ENCODE data around the gene DDA1. TPM values are rescaled to one million over a fixed set of nuclear protein-coding genes. Genes with fewer than 3 reads are reported as not detected.

Gene DDA1
- total and polyA plus RNA-seq, 9 of the 15 experiments (the other 6 are each of a cell fraction or from before 2014, with no cell fraction given): 1.4 to 83.8 (median 33.8) TPM

DNA sequence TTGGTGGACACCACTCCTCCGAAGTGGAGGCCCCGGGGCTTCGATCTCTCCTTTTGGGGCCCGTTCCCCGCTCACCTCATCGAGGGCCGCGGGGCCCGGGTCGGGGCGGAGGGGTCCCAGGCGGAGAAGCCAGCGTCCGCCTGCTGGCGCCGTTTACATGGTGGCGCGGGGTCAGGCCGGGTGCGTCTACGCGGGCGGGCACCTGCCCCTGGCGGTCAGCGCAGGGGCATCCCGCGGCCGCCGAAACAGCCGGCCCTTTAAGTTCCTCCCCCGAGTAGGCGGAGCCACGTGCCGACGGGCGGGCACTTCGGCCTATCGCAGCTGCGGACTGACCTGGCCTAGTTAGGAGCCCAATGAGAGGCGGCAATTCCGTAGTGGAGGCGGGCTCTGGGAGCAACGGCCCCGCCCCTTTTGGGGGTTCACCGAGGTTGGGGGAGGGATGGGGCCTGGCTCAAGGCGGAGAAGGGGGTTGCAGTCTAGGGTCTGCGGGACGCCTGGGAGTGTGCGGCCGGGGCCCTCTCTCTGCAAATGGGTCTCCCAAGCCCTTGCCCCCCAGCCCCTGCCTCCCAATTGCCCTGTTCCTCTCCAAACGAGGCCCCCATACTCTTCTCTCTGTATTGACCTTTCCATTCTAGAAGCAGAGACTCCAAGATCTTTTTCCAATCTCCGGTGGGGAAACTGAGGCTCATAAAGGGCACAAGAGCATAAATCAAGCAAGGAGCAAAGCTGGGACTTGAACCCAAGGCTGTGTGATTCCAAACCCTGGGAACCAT is 6.0 kb upstream of the DDA1 start, which contains the start of gene ABHD8 (continued):
- TF ChIP-seq TBP (optimal IDR thresholded peaks at IDR 0.05; ENCODE audit: low read depth, low read length) (peak; percentile 37), MAFG (tag; conservative IDR thresholded peaks at IDR 0.05) (no peak), ZNF408 (CRISPR knock-in tag; IDR thresholded peaks at IDR 0.05; ENCODE audit: low read depth) (no peak), CREBBP (IDR thresholded peaks at IDR 0.05; ENCODE audit: low read depth, low read length) (no peak), ZNF785 (CRISPR knock-in tag; IDR thresholded peaks at IDR 0.05) (no peak), GABPB2 (CRISPR knock-in tag; conservative IDR thresholded peaks at IDR 0.05) (no peak), ZNF23 (CRISPR knock-in tag; IDR thresholded peaks at IDR 0.05) (no peak), CBFA2T3 (IDR thresholded peaks at IDR 0.05) (no peak), ZNF76 (CRISPR knock-in tag; IDR thresholded peaks at IDR 0.05; ENCODE audit: borderline replicate concordance) (no peak), ASH1L (IDR thresholded peaks at IDR 0.05; ENCODE audit: borderline replicate concordance, low read depth, partially characterized antibody) (peak; percentile 83)
- TF ChIP-seq, protein P1, sequence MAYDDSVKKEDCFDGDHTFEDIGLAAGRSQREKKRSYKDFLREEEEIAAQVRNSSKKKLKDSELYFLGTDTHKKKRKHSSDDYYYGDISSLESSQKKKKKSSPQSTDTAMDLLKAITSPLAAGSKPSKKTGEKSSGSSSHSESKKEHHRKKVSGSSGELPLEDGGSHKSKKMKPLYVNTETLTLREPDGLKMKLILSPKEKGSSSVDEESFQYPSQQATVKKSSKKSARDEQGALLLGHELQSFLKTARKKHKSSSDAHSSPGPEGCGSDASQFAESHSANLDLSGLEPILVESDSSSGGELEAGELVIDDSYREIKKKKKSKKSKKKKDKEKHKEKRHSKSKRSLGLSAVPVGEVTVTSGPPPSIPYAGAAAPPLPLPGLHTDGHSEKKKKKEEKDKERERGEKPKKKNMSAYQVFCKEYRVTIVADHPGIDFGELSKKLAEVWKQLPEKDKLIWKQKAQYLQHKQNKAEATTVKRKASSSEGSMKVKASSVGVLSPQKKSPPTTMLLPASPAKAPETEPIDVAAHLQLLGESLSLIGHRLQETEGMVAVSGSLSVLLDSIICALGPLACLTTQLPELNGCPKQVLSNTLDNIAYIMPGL (CRISPR knock-in tag; IDR thresholded peaks at IDR 0.05): peak; percentile 71; the same call in 1 of the 2 replicates
- TF ChIP-seq, protein P2, sequence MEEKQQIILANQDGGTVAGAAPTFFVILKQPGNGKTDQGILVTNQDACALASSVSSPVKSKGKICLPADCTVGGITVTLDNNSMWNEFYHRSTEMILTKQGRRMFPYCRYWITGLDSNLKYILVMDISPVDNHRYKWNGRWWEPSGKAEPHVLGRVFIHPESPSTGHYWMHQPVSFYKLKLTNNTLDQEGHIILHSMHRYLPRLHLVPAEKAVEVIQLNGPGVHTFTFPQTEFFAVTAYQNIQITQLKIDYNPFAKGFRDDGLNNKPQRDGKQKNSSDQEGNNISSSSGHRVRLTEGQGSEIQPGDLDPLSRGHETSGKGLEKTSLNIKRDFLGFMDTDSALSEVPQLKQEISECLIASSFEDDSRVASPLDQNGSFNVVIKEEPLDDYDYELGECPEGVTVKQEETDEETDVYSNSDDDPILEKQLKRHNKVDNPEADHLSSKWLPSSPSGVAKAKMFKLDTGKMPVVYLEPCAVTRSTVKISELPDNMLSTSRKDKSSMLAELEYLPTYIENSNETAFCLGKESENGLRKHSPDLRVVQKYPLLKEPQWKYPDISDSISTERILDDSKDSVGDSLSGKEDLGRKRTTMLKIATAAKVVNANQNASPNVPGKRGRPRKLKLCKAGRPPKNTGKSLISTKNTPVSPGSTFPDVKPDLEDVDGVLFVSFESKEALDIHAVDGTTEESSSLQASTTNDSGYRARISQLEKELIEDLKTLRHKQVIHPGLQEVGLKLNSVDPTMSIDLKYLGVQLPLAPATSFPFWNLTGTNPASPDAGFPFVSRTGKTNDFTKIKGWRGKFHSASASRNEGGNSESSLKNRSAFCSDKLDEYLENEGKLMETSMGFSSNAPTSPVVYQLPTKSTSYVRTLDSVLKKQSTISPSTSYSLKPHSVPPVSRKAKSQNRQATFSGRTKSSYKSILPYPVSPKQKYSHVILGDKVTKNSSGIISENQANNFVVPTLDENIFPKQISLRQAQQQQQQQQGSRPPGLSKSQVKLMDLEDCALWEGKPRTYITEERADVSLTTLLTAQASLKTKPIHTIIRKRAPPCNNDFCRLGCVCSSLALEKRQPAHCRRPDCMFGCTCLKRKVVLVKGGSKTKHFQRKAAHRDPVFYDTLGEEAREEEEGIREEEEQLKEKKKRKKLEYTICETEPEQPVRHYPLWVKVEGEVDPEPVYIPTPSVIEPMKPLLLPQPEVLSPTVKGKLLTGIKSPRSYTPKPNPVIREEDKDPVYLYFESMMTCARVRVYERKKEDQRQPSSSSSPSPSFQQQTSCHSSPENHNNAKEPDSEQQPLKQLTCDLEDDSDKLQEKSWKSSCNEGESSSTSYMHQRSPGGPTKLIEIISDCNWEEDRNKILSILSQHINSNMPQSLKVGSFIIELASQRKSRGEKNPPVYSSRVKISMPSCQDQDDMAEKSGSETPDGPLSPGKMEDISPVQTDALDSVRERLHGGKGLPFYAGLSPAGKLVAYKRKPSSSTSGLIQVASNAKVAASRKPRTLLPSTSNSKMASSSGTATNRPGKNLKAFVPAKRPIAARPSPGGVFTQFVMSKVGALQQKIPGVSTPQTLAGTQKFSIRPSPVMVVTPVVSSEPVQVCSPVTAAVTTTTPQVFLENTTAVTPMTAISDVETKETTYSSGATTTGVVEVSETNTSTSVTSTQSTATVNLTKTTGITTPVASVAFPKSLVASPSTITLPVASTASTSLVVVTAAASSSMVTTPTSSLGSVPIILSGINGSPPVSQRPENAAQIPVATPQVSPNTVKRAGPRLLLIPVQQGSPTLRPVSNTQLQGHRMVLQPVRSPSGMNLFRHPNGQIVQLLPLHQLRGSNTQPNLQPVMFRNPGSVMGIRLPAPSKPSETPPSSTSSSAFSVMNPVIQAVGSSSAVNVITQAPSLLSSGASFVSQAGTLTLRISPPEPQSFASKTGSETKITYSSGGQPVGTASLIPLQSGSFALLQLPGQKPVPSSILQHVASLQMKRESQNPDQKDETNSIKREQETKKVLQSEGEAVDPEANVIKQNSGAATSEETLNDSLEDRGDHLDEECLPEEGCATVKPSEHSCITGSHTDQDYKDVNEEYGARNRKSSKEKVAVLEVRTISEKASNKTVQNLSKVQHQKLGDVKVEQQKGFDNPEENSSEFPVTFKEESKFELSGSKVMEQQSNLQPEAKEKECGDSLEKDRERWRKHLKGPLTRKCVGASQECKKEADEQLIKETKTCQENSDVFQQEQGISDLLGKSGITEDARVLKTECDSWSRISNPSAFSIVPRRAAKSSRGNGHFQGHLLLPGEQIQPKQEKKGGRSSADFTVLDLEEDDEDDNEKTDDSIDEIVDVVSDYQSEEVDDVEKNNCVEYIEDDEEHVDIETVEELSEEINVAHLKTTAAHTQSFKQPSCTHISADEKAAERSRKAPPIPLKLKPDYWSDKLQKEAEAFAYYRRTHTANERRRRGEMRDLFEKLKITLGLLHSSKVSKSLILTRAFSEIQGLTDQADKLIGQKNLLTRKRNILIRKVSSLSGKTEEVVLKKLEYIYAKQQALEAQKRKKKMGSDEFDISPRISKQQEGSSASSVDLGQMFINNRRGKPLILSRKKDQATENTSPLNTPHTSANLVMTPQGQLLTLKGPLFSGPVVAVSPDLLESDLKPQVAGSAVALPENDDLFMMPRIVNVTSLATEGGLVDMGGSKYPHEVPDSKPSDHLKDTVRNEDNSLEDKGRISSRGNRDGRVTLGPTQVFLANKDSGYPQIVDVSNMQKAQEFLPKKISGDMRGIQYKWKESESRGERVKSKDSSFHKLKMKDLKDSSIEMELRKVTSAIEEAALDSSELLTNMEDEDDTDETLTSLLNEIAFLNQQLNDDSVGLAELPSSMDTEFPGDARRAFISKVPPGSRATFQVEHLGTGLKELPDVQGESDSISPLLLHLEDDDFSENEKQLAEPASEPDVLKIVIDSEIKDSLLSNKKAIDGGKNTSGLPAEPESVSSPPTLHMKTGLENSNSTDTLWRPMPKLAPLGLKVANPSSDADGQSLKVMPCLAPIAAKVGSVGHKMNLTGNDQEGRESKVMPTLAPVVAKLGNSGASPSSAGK (IDR thresholded peaks at IDR 0.05): peak; percentile 40; the same call in 1 of the 2 replicates
- TF ChIP-seq, protein P3, sequence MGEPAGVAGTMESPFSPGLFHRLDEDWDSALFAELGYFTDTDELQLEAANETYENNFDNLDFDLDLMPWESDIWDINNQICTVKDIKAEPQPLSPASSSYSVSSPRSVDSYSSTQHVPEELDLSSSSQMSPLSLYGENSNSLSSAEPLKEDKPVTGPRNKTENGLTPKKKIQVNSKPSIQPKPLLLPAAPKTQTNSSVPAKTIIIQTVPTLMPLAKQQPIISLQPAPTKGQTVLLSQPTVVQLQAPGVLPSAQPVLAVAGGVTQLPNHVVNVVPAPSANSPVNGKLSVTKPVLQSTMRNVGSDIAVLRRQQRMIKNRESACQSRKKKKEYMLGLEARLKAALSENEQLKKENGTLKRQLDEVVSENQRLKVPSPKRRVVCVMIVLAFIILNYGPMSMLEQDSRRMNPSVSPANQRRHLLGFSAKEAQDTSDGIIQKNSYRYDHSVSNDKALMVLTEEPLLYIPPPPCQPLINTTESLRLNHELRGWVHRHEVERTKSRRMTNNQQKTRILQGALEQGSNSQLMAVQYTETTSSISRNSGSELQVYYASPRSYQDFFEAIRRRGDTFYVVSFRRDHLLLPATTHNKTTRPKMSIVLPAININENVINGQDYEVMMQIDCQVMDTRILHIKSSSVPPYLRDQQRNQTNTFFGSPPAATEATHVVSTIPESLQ (CRISPR knock-in tag; IDR thresholded peaks at IDR 0.05): no peak

All from K562 (cell line).